ENCODE results near the gene USP48.
"Not testable (repeated sequence)": the region's sequence is repeated elsewhere in the genome, so short reads cannot be mapped to it uniquely, and the experiment has no call there.

The USP48 gene

DNA sequence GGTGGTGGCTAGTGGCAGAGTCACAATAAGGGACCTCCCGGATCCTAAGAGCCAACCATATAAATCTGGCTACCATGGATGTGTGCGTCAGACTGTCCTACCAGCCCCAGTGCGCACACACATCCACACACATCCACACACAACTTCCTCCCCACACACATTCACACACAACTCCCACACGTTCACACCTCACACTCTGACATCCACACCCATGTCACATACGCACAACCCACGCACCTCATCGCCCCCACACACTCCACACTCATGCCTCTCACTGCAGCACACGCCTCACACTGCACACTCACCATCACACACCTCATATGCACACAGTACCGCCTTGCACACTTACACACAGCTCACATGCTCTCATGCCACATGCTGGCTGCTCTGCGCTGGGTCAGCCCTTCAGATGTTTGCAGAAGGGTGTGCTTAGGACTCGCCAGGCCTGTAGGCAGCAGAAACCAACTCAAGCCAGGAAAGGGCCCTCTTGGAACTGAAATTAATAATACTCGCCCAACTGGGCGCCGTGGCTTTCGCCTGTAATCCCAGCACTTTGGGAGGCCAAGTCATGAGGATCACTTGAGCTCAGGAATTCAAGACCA is 32.1 kb upstream of the USP48 start:
- no peak for DNase-seq (ENCODE audit: extremely low read depth in 1 of 2, low read depth in 1 of 2)

DNA sequence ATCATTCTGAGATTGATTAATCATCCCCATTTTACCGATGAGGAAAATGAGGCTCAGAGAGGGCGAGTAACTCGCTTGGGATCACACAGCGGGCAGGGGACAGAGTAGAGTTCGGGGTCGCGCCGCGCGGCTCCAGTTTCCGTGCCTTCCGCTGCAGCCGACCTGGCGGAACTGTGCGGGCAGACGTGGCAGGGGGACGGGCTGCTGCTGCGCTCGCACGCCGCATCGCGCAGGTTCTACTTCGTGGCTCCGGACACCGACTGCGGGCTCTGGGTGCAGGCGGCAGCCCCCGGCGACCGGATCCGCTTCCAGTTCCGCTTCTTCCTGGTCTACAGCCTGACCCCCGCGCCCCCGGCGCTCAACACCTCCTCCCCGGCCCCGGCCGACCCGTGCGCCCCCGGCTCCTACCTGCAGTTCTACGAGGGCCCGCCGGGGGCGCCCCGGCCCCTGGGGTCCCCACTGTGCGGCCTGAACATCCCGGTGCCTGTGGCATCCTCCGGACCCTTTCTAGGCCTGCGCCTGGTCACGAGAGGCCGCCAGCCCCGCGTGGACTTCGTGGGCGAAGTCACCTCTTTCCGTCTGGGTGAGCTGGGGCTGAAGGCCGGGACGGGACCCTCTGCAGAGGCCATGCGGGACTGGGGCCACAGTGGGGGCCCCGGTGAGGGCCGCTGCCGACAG is 31.4 kb upstream of the USP48 start:
- DNase-seq (ENCODE audit: extremely low read depth in 1 of 2, low read depth in 1 of 2), result no peak

DNA sequence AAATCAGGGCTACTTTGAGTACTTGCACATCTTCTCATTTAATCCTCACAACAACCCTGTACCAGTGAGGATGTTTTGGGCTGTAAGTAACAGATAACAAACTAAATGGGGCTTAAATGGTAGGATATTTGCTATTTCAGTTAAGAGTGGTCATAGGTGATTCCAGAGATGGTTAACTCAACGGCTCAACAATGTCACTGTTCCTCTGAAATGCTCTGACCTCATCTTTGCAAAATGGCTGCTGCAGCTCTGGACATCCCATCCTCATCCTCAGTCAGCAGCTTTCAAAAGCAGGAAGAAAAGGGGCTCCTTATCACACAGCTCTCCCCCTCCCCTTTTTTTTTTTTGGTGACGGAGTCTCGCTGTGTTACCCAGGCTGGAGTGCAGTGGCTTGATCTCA is 30.6 kb upstream of the USP48 start:
- no peak for DNase-seq (ENCODE audit: extremely low read depth in 1 of 2, low read depth in 1 of 2)

DNA sequence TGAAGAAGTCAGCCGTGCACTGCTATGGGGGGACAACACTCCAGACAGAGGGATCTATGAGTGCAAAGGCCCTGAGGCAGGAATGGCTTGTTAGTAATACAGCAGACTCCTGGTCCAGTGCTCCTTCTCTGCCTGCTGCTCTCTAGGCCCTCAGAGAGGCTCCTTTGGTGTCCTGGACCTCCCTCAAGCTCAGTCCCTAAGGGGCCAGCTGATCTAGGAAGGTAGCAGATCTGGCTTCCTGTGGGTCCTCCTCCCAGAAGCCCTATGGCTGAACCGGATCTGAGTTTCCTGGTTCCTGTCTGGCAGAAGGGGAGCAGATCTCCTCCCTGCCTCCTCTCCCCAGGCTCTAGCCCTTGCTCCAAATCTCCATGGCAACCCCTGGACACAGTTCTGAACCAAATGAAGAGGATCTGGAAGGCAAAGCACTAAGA is 28.9 kb upstream of the USP48 start, which contains the start of gene LDLRAD2:
LDLRAD2 (plus strand) TSS at position 391 of the 431 bp plus-strand sequence. CDS start 187 bp downstream, outside the sequence.
- DNase-seq (ENCODE audit: extremely low read depth in 1 of 2, low read depth in 1 of 2), result no peak

DNA sequence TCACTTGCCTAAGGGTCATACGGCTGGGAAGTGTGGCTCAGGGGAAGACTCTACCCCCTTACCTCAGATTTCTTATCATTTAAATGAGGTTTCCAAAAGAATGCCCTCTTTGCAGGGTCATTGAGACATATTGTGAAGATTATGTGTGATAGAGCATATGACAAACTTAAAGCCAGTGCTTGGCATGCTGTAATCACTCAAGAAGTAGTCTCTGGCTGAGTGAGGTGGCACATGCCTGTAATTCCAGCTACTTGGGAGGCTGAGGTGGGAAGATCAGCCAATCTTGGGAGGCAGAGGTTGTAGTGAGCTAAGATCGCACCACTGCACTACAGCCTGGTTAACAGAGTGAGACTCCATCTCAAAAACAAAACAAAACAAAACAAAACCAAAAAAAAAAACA is 21.6 kb upstream of the USP48 start:
- DNase-seq (ENCODE audit: extremely low read depth in 1 of 2, low read depth in 1 of 2), result no peak

DNA sequence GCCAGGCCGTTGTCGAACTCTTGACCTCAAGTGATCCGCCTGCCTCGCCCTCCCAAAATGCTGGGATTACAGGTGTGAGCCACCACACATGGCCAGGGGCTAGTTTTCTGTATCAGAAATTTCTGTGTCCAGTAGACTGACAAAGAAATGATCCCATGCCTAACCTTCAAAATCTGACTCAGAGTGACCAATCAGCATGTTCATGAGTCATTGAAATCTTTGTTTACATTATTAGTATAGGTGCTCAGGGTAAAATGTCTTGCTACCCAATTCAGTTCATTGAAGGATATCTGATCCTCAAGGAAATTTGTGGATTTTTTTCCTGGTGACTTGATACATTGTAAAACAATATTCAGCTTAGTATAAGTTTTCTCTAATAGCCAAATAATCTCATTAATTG is 18.2 kb upstream of the USP48 start:
- no peak for DNase-seq (ENCODE audit: extremely low read depth in 1 of 2, low read depth in 1 of 2)

DNA sequence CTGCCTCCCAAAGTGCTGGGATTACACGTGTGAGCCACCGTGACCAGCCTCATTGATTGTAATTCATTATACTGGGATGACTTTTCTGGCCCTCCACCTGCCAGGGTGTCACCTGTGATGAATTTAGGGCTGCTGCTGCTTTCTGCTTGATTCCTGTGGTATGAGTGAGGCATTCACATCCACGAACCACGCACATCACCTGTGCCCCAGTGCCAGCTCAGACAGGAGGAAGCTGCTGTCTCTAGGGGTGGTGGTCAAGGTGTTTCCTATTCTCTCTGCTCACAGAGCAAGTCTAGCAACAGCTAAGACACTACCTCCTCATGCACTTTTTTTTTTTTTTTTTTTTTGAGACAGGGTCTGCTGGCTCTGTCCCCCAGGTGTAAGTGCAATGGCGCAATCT is 16.8 kb upstream of the USP48 start:
- DNase-seq (ENCODE audit: extremely low read depth in 1 of 2, low read depth in 1 of 2), result no peak

DNA sequence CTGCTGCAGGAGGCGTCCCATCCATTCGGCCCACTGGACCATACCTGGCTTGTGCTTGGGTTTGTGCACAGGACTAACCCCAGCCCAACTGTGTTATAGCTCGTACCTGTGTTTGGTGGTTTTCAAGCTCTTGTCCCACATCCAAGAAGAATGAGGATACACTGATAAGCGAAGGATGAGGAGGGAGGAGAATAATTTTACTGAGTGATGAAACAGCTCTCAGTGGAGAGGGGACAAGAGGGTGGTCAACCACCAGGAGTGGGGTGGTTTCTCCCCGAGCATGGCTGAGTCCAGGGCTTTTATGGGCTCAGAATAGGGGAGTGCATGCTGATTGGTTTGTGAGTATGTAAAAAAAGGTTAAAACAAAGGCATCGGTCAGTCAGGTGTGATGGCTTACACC is 12.1 kb upstream of the USP48 start:
- DNase-seq (ENCODE audit: extremely low read depth in 1 of 2, low read depth in 1 of 2), result no peak

DNA sequence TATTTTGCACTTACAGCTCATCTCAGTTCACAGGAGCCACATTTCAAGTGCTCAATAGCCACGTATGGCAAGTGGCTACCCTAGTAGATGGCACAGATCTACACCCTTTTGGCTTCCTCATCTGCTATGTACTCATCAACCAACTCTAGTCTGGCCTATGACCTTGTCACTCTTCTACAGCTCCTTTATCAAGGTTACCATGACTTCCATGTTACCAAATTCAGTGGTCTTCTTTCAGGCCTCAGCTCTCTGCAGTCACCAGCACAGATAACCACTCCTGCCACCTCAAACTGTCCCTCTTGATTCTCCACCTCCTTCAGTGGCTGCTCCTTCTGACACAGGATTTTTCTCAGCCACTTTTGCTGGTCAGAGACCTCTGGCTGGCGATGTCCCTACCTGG is 11.7 kb upstream of the USP48 start:
- DNase-seq (ENCODE audit: extremely low read depth in 1 of 2, low read depth in 1 of 2), result no peak

DNA sequence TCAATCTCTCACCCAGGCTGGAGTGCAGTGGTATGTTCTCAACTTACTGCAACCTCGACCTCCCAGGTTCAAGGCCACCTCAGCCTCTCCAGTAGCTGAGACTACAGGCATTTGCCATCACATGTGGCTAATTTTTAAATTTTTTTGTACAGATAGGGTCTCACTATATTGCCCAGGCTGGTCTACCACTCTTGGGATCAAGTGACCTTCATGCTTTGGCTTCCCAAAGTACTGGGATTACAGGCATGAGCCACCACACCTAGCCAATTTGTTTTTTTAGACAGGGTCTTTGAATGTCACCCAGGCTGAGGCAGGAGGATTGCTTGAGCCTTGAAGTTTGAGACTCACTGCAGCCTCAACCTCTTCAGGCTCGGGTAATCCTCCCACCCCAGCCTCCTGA is 10.2 kb upstream of the USP48 start:
- DNase-seq (ENCODE audit: extremely low read depth in 1 of 2, low read depth in 1 of 2), result no peak

DNA sequence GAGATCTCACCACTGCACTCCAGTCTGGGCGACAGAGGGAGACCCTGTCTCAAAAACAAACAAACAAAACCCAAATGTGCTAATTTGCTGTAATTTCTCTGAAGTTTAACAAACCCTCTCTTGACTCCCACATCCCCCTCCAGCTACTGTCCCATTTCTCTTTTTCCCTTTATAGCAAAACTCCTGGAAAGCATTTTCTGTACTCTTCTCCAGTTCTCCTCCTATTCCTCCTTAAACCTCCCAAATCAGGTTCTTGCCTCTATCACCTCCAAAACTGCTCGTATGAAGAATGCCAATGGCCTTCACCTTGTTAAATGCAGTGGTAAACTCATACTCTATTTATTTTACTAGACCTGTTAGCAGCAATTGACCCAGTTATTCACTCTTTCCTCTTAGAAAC is 3.7 kb upstream of the USP48 start:
- DNase-seq (ENCODE audit: extremely low read depth in 1 of 2, low read depth in 1 of 2), result no peak

DNA sequence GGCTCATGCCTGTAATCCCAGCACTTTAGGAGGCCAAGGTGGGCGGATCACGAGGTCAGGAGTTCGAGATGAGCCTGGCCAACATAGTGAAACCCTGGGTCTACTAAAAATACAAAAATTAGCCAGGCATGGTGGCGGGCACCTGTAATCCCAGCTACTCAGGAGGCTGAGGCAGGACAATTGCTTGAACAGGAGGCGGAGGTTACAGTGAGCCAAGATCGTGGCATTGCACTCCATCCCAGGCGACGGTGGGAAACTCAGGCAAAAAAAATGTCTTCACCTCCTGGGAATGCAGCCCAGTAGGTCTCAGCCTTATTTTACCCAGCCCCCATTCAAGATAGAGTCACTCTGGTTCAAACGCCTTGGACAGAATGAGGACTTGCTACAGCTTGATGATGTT is 2.8 kb upstream of the USP48 start:
- not testable (repeated sequence) for DNase-seq (ENCODE audit: extremely low read depth in 1 of 2, low read depth in 1 of 2)

DNA sequence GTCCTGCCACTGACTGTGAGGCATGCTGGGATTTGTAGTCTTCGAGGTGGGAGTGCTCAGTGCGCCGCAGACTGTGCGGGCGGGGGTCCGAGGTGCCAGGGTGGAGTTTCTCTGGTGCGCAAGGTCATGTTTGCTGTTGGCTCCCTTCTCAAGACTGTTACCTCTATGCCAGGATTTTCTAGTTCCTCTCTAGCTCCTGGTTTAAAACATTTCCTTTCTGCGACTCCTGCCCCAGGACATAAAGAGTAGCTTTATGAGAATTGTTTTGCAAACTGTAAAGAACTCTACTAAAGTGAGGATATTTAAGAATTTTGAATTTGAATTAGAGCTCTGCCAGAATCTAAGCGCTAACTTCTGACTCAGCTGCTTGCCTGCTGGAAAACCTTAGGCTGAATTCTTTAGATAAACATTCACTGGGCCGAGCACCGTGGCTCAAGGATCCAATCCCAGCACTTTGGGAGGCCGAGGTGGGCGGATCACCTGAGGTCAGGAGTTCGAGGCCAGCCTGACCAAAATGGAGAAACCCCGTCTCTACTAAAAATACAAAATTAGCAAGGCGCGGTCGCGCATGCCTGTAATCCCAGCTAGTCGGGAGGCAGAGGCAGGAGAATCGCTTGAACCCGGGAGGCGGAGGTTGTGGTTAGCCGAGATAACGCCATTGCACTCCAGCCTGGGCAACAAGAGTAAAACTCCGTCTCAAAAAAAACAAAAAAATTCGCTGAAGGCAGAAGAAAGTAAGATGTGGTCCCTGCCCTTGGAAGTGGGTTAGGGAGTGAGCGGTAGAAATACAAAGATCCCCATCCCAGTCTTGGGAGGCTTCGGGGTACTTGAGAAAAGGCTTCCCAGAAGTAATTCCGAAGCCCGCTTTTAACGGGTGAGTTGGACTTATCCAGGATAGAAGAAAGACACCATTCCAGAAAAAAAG is 992 bp upstream of the USP48 start:
- no peak for DNase-seq (ENCODE audit: extremely low read depth in 1 of 2, low read depth in 1 of 2)

DNA sequence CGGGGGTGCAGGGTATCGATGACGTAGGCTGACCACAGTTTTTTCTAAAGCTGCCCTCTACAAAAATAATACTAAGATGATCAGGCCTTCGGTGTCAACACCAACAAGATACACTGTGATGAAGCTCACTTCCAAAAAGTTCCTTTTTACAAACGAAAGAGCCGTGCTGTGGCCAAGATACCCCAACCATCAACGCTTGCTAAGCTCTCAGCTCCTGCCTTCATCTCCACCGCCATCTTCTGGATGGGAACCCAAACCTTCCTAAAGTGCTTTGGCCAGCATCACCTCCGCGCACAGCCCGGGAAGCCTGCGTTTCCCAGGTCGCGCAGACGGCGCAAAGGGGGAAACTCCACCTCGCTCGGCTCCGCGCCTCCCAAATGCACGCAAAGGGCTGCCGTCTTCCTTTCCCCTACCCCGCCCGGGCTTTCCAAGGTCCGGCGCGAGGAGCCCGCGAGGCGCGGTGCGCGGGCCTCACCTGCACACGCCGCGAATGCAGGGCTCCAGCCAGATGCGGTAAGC is 541 bp downstream of the USP48 start:
- peak in 1 of 2 donors; percentile 13 for DNase-seq (ENCODE audit: extremely low read depth in 1 of 2, low read depth in 1 of 2)

DNA sequence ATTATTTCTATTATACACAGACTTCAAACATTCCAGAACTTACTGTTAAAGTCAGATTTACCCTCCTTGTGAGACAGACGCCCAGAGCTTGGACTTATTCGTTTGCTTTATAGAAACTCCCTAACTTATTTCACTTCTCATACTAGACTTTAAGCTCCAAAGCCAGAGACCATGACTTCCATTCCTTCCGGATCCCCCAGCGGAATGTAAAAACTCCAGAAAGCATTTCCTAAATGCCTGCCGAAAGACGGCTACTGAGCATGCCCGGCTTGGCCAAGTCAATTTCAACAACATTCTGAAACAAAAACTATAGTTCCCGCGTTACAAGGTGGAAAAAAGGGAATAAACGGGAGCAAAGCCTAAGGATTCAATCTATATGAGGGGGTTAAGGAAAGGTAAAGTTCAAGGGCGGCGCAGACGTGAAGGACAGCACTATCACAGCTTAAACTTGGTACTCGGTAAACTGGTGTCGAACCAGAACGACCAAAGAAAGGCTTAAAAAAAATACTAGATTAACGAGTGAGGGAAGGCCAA is 1.1 kb downstream of the USP48 start:
- no peak for DNase-seq (ENCODE audit: extremely low read depth in 1 of 2, low read depth in 1 of 2)

DNA sequence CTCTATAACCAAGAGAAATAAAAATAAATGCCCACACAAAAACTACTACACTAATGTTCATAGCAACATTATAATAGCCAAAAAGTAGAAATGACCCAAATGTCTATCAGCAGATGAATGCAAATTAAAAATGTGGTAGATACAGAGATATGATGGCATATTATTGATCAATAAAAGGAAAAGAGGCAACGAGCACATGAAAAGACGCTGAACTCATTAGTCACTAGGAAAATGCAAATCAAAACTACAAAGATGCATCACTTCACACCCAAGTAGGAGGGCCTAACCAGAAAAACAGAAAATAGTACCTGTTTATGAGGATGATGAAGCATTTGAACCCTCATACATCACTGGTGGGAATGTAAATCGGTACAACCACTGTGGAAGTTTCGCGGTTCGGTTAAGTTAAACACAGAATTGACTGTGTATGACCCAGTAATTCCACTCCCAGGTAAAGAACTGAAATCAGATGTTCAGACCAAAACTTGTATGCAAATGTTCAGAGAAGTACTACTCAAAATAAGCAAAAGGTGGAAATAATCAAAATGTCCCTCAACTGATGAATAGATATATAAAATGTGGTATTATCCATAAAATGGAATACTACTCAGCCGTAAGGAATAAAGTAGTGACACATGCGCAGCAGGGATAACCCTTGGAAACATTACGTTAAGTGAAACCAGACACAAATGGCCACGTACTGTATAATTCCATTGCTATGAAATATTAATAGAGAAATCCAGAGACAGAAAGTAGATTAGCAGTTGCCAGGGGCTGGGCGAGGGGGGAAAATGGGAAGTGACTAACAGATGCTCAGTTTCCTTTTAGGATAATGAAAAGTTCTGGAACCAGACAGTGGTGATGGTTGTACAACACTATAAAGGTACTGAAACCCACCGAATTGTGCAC is 3.1 kb downstream of the USP48 start:
- no peak for DNase-seq (ENCODE audit: extremely low read depth in 1 of 2, low read depth in 1 of 2)

DNA sequence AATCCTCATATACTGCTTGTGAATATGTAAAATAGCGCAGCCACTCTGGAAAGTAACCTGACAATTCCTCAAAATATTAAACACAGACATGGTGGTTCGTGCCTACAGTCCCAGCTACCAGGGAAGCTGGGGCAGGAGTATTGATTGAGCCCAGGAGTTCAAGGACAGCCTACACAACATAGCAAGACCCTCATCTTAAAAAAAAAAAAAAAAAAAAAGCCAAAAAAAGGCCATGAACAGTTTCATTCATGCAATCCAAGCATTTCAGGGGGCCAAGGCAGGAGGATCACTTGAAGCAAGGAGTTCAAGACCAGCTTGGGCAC is 4.6 kb downstream of the USP48 start:
- DNase-seq (ENCODE audit: extremely low read depth in 1 of 2, low read depth in 1 of 2), result no peak

DNA sequence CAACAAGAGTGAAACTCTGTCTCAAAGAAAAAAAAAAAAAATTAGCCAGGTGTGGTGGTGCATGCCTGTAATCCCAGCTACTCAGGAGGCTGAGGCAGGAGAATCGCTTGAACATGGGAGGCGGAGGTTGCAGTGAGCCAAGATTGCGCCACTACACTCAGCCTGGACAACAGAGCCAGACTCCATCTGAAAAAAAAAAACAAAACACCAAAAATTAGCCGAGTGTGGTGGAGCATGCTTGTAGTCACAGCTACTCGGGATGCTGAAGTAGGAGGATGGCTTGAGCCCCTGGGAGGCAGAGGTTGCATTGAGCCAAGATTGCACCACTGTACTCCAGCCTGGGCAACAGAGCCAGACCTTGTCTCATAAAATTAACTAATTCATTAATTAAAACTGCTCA is 6.0 kb downstream of the USP48 start:
- DNase-seq (ENCODE audit: extremely low read depth in 1 of 2, low read depth in 1 of 2), result not testable (repeated sequence)

DNA sequence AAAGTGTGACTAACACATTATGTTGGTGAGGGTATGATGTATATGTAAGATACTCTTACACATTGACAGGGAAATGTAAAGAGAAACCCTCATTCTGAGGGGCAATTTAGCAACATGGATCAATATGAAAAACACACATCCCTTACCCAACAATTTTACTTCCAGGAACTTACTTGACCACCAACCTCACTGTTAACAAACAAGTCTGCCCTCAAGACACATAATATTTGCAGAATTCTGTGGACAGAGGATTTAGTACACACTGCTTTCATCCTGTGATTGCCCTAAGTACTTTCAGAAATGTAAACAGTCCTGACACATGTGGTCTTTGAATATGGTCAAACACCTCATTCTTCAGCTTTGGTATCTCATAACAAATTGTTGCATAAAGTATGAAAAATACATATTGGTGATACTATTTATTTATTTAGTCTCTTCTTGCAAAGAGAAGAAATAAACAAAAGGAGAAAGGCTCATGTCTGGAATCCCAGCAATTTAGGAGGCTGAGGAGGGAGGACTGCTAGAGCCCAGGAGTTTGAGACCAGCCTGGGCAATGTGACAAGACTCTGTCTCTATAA is 6.9 kb downstream of the USP48 start:
- DNase-seq (ENCODE audit: extremely low read depth in 1 of 2, low read depth in 1 of 2), result no peak

DNA sequence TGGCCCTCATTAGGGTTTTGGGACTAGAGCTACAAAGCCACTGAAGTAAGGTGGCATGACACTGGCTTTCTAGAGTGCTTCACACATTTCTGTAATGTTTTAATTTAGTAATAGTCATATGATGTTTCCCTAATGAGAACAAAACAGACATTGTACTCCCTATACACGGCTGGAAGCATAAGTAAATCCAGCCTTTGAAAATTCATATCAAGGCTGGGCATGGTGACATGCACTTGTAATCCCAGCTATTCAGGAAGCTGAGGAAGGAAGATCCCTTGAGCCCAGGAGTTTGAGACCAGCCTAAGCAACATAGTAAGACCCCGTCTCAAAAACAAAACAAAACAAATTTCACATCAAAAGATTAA is 7.4 kb downstream of the USP48 start:
- no peak for DNase-seq (ENCODE audit: extremely low read depth in 1 of 2, low read depth in 1 of 2)

All from activated CD8-positive, alpha-beta memory T cell treated with anti-CD3 and anti-CD28 coated beads for 1 hour (primary cell).